HEK293 (cell line): ENCODE measurements around the gene SRSF1.

Experiments
- SETDB1 ChIP-seq: IDR thresholded peaks from one replicate; pipeline ENCODE4 v1.6.1; 2017; ENCODE audit warnings: mild to moderate bottlenecking, low read length, moderate library complexity, mixed read lengths; ENCODE audit not compliant: insufficient read length
- SP2 ChIP-seq: fragments of 450-650 bp; formaldehyde crosslinking; IDR thresholded peaks from 2 replicates; pipeline ENCODE4 v1.5.1; 2016; ENCODE audit warnings: missing biosample characterization, missing genetic modification characterization
- TCF7L2 ChIP-seq: IDR thresholded peaks from 2 replicates; pipeline ENCODE4 v1.6.1; 2011; ENCODE audit warnings: low read depth, mild to moderate bottlenecking, inconsistent platforms, low read length, moderate library complexity, borderline replicate concordance
- ZNF274 ChIP-seq, 2 experiments: fragments of 200-500 bp in 1 of 2; fragments of 450-650 bp in 1 of 2; sonication (Bioruptor generic) in 1 of 2; formaldehyde crosslinking in 1 of 2; IDR thresholded peaks; 2 replicates each; pipeline versions ENCODE4 v1.5.1 to v1.6.1; 2014 to 2016; ENCODE audit warnings: borderline replicate concordance in 1 of 2, inconsistent platforms in 1 of 2, low read length in 1 of 2, missing biosample characterization in 1 of 2, missing genetic modification characterization in 1 of 2
- TF ChIP-seq, protein P1 (sequence below): fragments of 450-650 bp; formaldehyde crosslinking; conservative IDR thresholded peaks from 2 replicates; pipeline ENCODE4 v1.5.1; 2016; ENCODE audit warnings: low read depth, missing biosample characterization, missing genetic modification characterization
- TF ChIP-seq, protein P2 (sequence below): fragments of 450-650 bp; formaldehyde crosslinking; IDR thresholded peaks from 2 replicates; pipeline ENCODE4 v1.5.1; 2016; ENCODE audit warnings: missing biosample characterization, missing genetic modification characterization
- TF ChIP-seq, protein P3 (sequence below): fragments of 450-650 bp; formaldehyde crosslinking; IDR thresholded peaks from 2 replicates; pipeline ENCODE4 v1.5.1; 2016; ENCODE audit warnings: missing biosample characterization, missing genetic modification characterization

DNA sequence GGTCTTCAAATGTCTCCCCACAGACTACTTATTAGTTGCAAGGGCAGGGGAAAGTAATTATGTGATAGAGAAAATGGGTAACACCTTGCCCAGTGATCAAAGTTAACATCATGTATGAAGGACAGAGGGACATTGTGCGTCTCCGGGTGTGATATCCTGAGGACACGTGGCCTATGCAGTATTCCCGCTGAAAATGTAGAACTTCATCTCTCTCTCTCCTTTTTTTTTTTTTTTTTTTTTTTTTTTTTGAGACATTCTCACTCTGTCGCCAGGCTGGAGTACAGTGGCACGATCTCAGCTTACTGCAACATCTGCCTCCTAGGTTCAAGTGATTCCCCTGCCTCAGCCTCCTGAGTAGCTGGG lies 43.9 kb downstream of the SRSF1 start:
- TF ChIP-seq TCF7L2 (no peak), SP2 (tag by site-specific recombination) (no peak), ZNF274 (IDR thresholded peaks at IDR 0.05; ENCODE audit: low read length) (no peak), ZNF274 (tag by site-specific recombination; IDR thresholded peaks at IDR 0.05; ENCODE audit: borderline replicate concordance) (no peak), SETDB1 (no peak)
- TF ChIP-seq, protein P1, sequence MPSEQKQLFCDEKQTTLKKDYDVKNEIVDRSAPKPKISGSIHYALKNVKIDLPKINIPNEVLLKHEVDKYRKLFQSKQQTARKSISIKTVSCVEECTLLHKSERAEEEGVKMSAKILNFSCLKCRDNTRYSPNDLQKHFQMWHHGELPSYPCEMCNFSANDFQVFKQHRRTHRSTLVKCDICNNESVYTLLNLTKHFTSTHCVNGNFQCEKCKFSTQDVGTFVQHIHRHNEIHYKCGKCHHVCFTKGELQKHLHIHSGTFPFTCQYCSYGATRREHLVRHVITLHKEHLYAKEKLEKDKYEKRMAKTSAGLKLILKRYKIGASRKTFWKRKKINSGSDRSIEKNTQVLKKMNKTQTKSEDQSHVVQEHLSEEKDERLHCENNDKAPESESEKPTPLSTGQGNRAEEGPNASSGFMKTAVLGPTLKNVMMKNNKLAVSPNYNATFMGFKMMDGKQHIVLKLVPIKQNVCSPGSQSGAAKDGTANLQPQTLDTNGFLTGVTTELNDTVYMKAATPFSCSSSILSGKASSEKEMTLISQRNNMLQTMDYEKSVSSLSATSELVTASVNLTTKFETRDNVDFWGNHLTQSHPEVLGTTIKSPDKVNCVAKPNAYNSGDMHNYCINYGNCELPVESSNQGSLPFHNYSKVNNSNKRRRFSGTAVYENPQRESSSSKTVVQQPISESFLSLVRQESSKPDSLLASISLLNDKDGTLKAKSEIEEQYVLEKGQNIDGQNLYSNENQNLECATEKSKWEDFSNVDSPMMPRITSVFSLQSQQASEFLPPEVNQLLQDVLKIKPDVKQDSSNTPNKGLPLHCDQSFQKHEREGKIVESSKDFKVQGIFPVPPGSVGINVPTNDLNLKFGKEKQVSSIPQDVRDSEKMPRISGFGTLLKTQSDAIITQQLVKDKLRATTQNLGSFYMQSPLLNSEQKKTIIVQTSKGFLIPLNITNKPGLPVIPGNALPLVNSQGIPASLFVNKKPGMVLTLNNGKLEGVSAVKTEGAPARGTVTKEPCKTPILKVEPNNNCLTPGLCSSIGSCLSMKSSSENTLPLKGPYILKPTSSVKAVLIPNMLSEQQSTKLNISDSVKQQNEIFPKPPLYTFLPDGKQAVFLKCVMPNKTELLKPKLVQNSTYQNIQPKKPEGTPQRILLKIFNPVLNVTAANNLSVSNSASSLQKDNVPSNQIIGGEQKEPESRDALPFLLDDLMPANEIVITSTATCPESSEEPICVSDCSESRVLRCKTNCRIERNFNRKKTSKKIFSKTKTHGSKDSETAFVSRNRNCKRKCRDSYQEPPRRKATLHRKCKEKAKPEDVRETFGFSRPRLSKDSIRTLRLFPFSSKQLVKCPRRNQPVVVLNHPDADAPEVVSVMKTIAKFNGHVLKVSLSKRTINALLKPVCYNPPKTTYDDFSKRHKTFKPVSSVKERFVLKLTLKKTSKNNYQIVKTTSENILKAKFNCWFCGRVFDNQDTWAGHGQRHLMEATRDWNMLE (tag by site-specific recombination): no peak
- TF ChIP-seq, protein P2, sequence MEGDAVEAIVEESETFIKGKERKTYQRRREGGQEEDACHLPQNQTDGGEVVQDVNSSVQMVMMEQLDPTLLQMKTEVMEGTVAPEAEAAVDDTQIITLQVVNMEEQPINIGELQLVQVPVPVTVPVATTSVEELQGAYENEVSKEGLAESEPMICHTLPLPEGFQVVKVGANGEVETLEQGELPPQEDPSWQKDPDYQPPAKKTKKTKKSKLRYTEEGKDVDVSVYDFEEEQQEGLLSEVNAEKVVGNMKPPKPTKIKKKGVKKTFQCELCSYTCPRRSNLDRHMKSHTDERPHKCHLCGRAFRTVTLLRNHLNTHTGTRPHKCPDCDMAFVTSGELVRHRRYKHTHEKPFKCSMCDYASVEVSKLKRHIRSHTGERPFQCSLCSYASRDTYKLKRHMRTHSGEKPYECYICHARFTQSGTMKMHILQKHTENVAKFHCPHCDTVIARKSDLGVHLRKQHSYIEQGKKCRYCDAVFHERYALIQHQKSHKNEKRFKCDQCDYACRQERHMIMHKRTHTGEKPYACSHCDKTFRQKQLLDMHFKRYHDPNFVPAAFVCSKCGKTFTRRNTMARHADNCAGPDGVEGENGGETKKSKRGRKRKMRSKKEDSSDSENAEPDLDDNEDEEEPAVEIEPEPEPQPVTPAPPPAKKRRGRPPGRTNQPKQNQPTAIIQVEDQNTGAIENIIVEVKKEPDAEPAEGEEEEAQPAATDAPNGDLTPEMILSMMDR (tag by site-specific recombination): no peak
- TF ChIP-seq, protein P3, sequence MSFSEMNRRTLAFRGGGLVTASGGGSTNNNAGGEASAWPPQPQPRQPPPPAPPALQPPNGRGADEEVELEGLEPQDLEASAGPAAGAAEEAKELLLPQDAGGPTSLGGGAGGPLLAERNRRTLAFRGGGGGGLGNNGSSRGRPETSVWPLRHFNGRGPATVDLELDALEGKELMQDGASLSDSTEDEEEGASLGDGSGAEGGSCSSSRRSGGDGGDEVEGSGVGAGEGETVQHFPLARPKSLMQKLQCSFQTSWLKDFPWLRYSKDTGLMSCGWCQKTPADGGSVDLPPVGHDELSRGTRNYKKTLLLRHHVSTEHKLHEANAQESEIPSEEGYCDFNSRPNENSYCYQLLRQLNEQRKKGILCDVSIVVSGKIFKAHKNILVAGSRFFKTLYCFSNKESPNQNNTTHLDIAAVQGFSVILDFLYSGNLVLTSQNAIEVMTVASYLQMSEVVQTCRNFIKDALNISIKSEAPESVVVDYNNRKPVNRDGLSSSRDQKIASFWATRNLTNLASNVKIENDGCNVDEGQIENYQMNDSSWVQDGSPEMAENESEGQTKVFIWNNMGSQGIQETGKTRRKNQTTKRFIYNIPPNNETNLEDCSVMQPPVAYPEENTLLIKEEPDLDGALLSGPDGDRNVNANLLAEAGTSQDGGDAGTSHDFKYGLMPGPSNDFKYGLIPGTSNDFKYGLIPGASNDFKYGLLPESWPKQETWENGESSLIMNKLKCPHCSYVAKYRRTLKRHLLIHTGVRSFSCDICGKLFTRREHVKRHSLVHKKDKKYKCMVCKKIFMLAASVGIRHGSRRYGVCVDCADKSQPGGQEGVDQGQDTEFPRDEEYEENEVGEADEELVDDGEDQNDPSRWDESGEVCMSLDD (tag by site-specific recombination): no peak
